GM18507 (cell line): Measurements from ENCODE around the gene DLG3.
A peak's percentile ranks its signal among the peaks of the same experiment; 100 is the strongest.

Experiments used
- DNase-seq: peaks from one replicate; pipeline ENCODE4 v3.0.0; 2011; ENCODE audit warnings: low read depth; ENCODE audit not compliant: insufficient read length; ENCODE audit errors: extremely low spot score
- FAIRE-seq: peaks from 2 replicates; lab custom pipeline; 2011; peaks lifted over from hg19 to GRCh38; lab: Jason Lieb, UNC

DLG3 gene

GRCh38 chrX:70436343-70436742 is 8.3 kb upstream of the DLG3 start:
- no peak for DNase-seq
- FAIRE-seq = peak; percentile 73

- no peak for FAIRE-seq
- no peak for DNase-seq
These were observed 7.6 kb upstream of the DLG3 start for GRCh38 chrX:70437011-70437410.

- no peak for DNase-seq
- FAIRE-seq = no peak
These were observed 6.5 kb upstream of the DLG3 start for GRCh38 chrX:70437921-70438665.

GRCh38 chrX:70439016-70439415 is 5.6 kb upstream of the DLG3 start:
- FAIRE-seq = peak; percentile 67
- DNase-seq = no peak

GRCh38 chrX:70442224-70442623 is 2.4 kb upstream of the DLG3 start:
- FAIRE-seq (no peak), DNase-seq (no peak)

GRCh38 chrX:70444946-70445656 is 466 bp downstream of the DLG3 start:
- FAIRE-seq = no peak
- DNase-seq = no peak

GRCh38 chrX:70445951-70446350 is 1.3 kb downstream of the DLG3 start:
- DNase-seq = no peak
- no peak for FAIRE-seq

- DNase-seq (no peak), FAIRE-seq (no peak)
These were observed 2.0 kb downstream of the DLG3 start for GRCh38 chrX:70446380-70447350.

GRCh38 chrX:70449457-70449966 is 4.9 kb downstream of the DLG3 start:
- no peak for DNase-seq
- no peak for FAIRE-seq

GRCh38 chrX:70452143-70452733 is 7.6 kb downstream of the DLG3 start:
- FAIRE-seq = peak; percentile 89
- DNase-seq = no peak

- peak; percentile 91 for FAIRE-seq
- DNase-seq = no peak
These were observed 8.5 kb downstream of the DLG3 start for GRCh38 chrX:70453024-70453618.

- peak; percentile 94 for FAIRE-seq
- DNase-seq = peak; percentile 47
These were observed 10.1 kb downstream of the DLG3 start for GRCh38 chrX:70454441-70455365.

- no peak for DNase-seq
- no peak for FAIRE-seq
These were observed 10.9 kb downstream of the DLG3 start for GRCh38 chrX:70455366-70456202.

GRCh38 chrX:70456256-70456655 is 11.6 kb downstream of the DLG3 start:
- FAIRE-seq (peak; percentile 77), DNase-seq (no peak)

- DNase-seq (no peak), FAIRE-seq (no peak)
These were observed 16.4 kb downstream of the DLG3 start for GRCh38 chrX:70461026-70461425.

- DNase-seq (no peak), FAIRE-seq (no peak)
These were observed 19.4 kb downstream of the DLG3 start for GRCh38 chrX:70464051-70464450.

- DNase-seq (no peak), FAIRE-seq (no peak)
These were observed 22.3 kb downstream of the DLG3 start for GRCh38 chrX:70466968-70467367.
